ENCODE measurements around the gene SLC9A3. TPM values are rescaled to one million over a fixed set of nuclear protein-coding genes. Genes with fewer than 3 reads are reported as not detected.

SLC9A3 gene
- total and polyA plus RNA-seq, 8 donors: 0.60 to 1.9 (median 0.95) TPM

- intact Hi-C loops (cut with DNase I): no loop called here
- H3K27ac ChIP-seq: no peak overlapping the region
- DNase-seq (no peak), FAIRE-seq (no peak), ATAC-seq (no peak)
- no peaks in the 10 kb centered on the region for H3K9me3 ChIP-seq
- H3K36me3 ChIP-seq: no peaks in the 10 kb centered on the region
- 90 to 94% methylated on average over 4 of the region's 4 CpGs for WGBS, 2 donors
- H3K4me1 ChIP-seq: no peaks in the 10 kb centered on the region
- TF ChIP-seq CTCF (IDR thresholded peaks at IDR 0.05): no peak
- no peak overlapping the region for H3K4me3 ChIP-seq
- no peaks in the 10 kb centered on the region for H3K27me3 ChIP-seq
Measured at GRCh38 chr5:431711-432050, 92.6 kb downstream of the SLC9A3 start.

DNA sequence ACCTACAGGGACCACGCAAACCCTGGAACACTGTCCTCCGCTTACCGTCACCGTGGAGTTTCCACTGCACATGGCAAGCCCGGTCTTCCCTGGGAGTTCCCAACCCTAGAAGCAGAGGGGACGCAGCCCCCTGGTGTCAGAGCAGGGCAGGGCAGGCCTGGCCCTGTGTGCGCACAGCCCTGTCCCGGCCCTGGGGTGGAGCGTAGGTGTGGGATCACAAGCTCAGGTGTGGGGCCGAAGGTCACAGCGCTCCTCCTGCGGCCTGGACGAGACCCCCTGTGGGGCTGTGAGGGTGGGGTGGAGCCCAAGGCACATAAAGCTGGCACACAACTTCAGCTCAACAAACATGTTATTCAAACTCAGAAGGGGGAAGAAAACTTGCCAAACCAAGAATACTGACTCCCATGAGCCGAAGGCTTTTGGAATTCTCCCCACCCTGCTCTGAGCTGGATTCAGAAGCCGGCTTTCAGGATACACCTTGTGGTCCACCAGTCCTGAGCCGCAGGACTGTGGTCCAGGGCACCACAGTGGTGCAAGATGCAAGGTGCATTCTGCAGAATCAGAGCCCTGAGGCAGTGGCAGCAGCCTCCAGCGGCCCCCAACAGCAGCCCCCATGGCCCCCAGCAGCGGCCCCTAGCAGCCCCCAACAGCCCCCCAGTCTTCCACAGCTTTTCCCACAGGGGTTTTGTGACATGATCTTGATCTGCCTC is 93.1 kb downstream of the SLC9A3 start:
- TF ChIP-seq CTCF (IDR thresholded peaks at IDR 0.05): peak in 2 of 4 donors; percentile 36
- peak in 3 of 4 donors; percentile 72 to 83 (median 77) for ATAC-seq
- intact Hi-C loops (cut with DNase I): no loop called here

GRCh38 chr5:430214-430925 is 93.9 kb downstream of the SLC9A3 start:
- Histone ChIP-seq H3K27me3 (no peaks in the 10 kb centered on the region), H3K4me1 (no peaks in the 10 kb centered on the region), H3K27ac (no peak overlapping the region), H3K4me3 (no peak overlapping the region), H3K36me3 (no peaks in the 10 kb centered on the region), H3K9me3 (no peaks in the 10 kb centered on the region)
- 66 to 75% methylated on average over 25 of the region's 25 CpGs for WGBS, 2 donors
- peak in 1 of 6 donors; percentile 35 for DNase-seq
- ATAC-seq: no peak
- no peak for FAIRE-seq
- no peak for TF ChIP-seq CTCF (IDR thresholded peaks at IDR 0.05)
- intact Hi-C loops (cut with DNase I): no loop called here

More for the DNA sequence above, 93.1 kb downstream of the SLC9A3 start:
- WGBS, 2 donors: 32 to 39% methylated on average over 18 of the region's 18 CpGs
- H3K4me1 ChIP-seq: no peaks in the 10 kb centered on the region
- no peak overlapping the region for H3K4me3 ChIP-seq
- no peaks in the 10 kb centered on the region for H3K36me3 ChIP-seq
- no peak overlapping the region for H3K27ac ChIP-seq
- DNase-seq (peak in 2 of 6 donors; percentile 58 to 70), FAIRE-seq (no peak)
- no peaks in the 10 kb centered on the region for H3K9me3 ChIP-seq
- no peaks in the 10 kb centered on the region for H3K27me3 ChIP-seq

DNA sequence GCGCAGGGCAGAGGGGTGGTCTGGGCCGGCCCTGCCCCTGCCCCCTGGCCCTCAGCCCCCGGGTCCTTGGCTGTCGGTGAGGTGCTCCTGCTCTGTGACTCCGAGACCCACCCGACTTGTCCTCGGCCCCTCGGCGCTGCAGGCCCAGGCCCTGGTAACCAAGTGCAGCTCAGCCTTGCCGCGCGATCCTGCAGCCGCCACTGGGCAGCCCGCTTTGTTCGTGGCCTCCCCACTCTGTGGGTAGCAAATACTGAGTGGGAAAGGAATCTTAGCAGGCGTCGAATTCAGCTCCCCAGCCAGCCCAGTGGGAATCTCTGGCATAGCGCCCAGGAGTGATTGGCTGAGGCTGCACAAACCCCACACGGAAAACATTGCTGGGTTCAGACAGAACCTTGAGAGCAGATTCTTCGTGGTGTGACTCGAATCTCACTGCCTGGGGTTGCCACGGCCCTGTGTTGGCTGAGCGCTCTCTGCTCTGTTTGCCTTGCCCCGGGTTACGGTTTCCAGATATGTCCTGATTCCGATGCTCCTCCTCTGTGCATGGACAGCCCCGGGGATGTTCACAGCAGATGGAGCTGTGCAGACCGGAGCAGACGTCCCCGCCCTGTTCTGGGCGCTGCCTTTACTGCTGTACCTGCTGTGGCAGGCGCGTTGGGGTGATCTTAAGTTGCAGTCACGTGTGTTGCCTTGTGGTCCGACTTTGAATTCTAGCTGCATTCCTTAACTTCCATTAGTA is 94.6 kb downstream of the SLC9A3 start:
- intact Hi-C loops (cut with DNase I): no loop called here

More for the DNA sequence above, 94.6 kb downstream of the SLC9A3 start:
- peak in 3 of 4 donors; percentile 16 to 38 (median 29) for ATAC-seq
- Histone ChIP-seq H3K9me3 (no peaks in the 10 kb centered on the region), H3K4me3 (no peak overlapping the region), H3K27me3 (no peaks in the 10 kb centered on the region), H3K27ac (no peak overlapping the region), H3K4me1 (no peaks in the 10 kb centered on the region), H3K36me3 (no peaks in the 10 kb centered on the region)
- WGBS, 2 donors: 63 to 67% methylated on average over 35 of the region's 35 CpGs
- no peak for FAIRE-seq
- DNase-seq: peak in 2 of 6 donors; percentile 54 to 64
- TF ChIP-seq CTCF (IDR thresholded peaks at IDR 0.05): no peak

All from pancreas (tissue), 10 donors.